Ishikawa (cell line): ENCODE results near the gene CCM2.

Source experiments
- CREB1 ChIP-seq: IDR thresholded peaks from 2 replicates; pipeline ENCODE4 v1.6.1; 2012; ENCODE audit warnings: low read depth
- EP300 ChIP-seq: IDR thresholded peaks from 2 replicates; pipeline ENCODE4 v1.6.1; 2012; ENCODE audit warnings: borderline replicate concordance
- REST ChIP-seq: IDR thresholded peaks from 2 replicates; pipeline ENCODE4 v1.6.1; 2012; ENCODE audit warnings: low read depth, mild to moderate bottlenecking
- TAF1 ChIP-seq: IDR thresholded peaks from 2 replicates; pipeline ENCODE4 v1.6.1; 2012; ENCODE audit warnings: low read depth, mild to moderate bottlenecking
- TEAD4 ChIP-seq: IDR thresholded peaks from 2 replicates; pipeline ENCODE4 v1.6.1; 2012
- YY1 ChIP-seq: IDR thresholded peaks from 2 replicates; pipeline ENCODE4 v1.6.1; 2012; ENCODE audit warnings: low read depth

GRCh38 chr7:44955733-44956132, 44.3 kb upstream of the CCM2 start:
- no peak for TF ChIP-seq CREB1
- TF ChIP-seq TAF1 = no peak
- TF ChIP-seq REST = no peak
- no peak for TF ChIP-seq YY1
- no peak for TF ChIP-seq TEAD4
- TF ChIP-seq EP300 = no peak
